ENCODE data around the gene GPC6.

Gene GPC6

GRCh38 chr13:94353167-94353710 is 1126.6 kb downstream of the GPC6 start:
- no peak for TF ChIP-seq CTCF (IDR thresholded peaks at IDR 0.05; ENCODE audit: insufficient read depth, low read length, missing control alignments)
- ChIA-PET CTCF (interaction anchor here (0.8 kb wide), 1 partner anchor 9 kb away, joined by 3 read pairs; no protein-coding TSS in a partner anchor), POLR2A (no interaction called here)
- no peak overlapping the region for H3K4me3 ChIP-seq (ENCODE audit: low read depth, low read length)
- no peak for DNase-seq (ENCODE audit: low read depth, low spot score)

DNA sequence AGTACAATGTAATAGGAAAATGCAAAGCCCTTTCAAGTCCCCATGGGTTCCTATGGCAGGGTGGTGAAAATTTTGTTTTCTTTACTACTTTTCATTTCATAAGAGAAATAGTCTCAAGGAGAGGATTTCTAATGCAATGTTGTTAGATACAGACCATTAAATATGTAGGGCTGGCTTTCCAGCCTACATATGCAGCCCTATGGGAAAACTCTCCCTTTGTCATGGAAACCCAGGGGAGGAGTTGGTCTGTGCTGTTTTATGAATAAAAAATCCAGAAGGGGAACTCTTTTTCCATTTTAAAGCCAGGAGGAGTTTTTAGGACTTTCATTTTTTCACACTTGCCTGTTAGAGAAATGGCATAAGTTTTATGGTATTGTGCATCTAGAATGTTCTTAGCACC is 1133.3 kb downstream of the GPC6 start:
- ChIA-PET POLR2A (no interaction called here), CTCF (interaction anchor here (1.4 to 1.5 kb wide), 2 partner anchors 13 to 1116 kb away, joined by 3 to 7 read pairs; no protein-coding TSS in a partner anchor)
- TF ChIP-seq CTCF (IDR thresholded peaks at IDR 0.05; ENCODE audit: insufficient read depth, low read length, missing control alignments), result no peak
- H3K4me3 ChIP-seq (ENCODE audit: low read depth, low read length), result no peak overlapping the region
- DNase-seq (ENCODE audit: low read depth, low spot score), result no peak

GRCh38 chr13:94362411-94362909 is 1135.9 kb downstream of the GPC6 start:
- CTCF ChIA-PET, result interaction anchor here (0.6 to 2.9 kb wide), 30 partner anchors 8 to 1395 kb away, joined by 3 to 17 read pairs (median 4); partner anchors contain the start of gene GPC6
- peak; percentile 70 for DNase-seq (ENCODE audit: low read depth, low spot score)
- POLR2A ChIA-PET, result no interaction called here
- TF ChIP-seq CTCF (IDR thresholded peaks at IDR 0.05; ENCODE audit: insufficient read depth, low read length, missing control alignments), result peak; percentile 71
- no peak overlapping the region for H3K4me3 ChIP-seq (ENCODE audit: low read depth, low read length)

DNA sequence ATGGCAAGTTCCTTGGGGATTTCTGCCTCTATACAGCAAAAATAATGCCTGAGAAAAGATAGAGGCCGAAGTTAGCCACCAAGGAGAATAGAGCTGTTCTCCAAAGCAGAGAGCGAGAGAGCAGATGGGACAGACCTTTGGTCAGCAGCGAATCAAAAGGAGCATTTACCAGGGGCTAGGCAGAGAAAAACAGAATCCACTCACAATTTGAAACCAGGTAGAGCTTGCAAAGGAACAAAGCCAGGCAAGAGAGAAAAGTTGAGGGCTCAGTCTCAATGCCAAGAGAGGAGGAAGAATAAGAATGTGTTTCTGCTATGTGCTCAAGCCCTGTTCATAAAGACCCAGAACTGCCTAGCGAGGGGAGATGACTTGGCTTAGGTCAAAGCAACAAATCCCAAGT is 1140.1 kb downstream of the GPC6 start:
- POLR2A ChIA-PET, result no interaction called here
- TF ChIP-seq CTCF (IDR thresholded peaks at IDR 0.05; ENCODE audit: insufficient read depth, low read length, missing control alignments), result no peak
- H3K4me3 ChIP-seq (ENCODE audit: low read depth, low read length), result no peak overlapping the region
- CTCF ChIA-PET, result no interaction called here
- DNase-seq (ENCODE audit: low read depth, low spot score), result no peak

GRCh38 chr13:94369972-94370436 is 1143.4 kb downstream of the GPC6 start:
- no peak for TF ChIP-seq CTCF (IDR thresholded peaks at IDR 0.05; ENCODE audit: insufficient read depth, low read length, missing control alignments)
- DNase-seq (ENCODE audit: low read depth, low spot score), result no peak
- ChIA-PET CTCF (interaction anchor here (1.6 kb wide), 1 partner anchor 17 kb away, joined by 3 read pairs; no protein-coding TSS in a partner anchor), POLR2A (no interaction called here)
- H3K4me3 ChIP-seq (ENCODE audit: low read depth, low read length), result no peak overlapping the region

DNA sequence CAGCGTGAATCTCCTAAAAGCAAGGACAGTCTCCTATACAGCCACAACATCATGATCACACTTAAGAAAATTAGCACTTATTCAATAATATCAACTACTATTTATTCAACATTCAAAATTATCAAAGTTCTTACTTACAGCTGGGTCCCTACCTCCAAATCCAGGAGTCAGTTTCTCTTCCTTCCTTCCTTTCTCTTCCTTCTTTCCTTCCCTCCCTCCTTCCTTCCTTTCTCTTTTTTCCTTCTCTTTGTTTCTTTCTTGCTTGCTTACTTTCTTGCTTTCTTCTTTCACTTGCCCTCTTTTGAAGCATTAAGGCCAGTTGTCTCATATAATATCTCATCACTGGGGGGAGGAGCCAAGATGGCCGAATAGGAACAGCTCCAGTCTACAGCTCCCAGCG is 1145.2 kb downstream of the GPC6 start:
- ChIA-PET POLR2A (no interaction called here), CTCF (interaction anchor here (0.8 kb wide), 1 partner anchor 10 kb away, joined by 3 read pairs; no protein-coding TSS in a partner anchor)
- H3K4me3 ChIP-seq (ENCODE audit: low read depth, low read length), result no peak overlapping the region
- TF ChIP-seq CTCF (IDR thresholded peaks at IDR 0.05; ENCODE audit: insufficient read depth, low read length, missing control alignments), result no peak
- no peak for DNase-seq (ENCODE audit: low read depth, low spot score)

All from AG04449 (cell line).